ENCODE data around the gene CPLX1.
"Not testable (repeated sequence)": the region's sequence is repeated elsewhere in the genome, so short reads cannot be mapped to it uniquely, and the experiment has no call there.

Gene CPLX1

DNA sequence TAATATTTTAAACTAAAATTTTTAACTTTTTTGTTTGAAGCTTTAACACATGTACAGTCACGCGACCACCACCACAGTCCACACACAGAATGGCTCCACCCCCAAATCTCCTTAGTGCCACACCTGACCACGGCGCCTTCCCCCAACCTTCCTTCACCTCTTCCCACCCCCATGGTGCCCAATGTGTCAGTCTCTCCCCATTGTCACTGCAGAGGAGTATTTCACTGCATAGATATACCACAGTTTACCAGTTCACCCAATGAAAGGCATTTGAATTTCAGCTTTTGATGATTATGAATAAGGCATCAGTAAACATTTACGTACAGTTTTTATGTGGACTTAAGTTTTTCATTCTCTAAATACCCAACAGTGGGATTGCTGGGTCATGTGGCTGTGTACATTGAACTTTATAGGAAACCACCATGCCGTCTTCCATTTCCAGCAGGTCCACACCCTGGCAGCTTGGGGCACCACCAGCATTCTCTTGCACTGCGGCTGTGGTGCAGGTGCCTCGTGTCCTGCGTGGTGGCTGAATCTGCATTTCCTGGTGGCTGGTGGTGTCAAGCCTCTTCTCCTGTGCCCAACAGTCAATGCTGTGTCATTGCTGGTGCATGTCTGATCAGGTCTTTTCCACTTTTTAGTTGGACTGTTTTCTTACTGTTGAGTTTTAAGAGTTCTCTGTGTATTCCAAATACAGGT, 49.0 kb downstream of the CPLX1 start:
- no peak for DNase-seq (ENCODE audit: low spot score)

DNA sequence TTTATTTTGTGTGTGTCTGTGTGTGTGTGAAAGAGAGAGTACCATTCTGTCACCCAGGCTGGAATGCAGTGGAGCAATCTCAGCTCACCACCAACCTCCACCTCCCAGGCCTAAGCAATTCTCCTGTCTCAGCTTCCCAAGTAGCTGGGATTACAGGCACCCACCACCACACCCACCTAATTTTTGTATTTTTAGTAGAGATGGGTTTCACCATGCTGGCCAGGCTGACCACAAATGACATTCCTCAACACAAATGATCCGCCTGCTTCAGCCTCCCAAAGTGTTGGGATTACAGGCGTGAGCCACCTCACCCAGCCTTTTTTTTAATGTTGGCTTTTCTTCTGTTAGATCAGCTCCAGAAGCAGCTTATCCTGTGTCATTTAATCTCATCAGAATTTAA, 50.4 kb downstream of the CPLX1 start:
- DNase-seq (ENCODE audit: low spot score), result not testable (repeated sequence)

DNA sequence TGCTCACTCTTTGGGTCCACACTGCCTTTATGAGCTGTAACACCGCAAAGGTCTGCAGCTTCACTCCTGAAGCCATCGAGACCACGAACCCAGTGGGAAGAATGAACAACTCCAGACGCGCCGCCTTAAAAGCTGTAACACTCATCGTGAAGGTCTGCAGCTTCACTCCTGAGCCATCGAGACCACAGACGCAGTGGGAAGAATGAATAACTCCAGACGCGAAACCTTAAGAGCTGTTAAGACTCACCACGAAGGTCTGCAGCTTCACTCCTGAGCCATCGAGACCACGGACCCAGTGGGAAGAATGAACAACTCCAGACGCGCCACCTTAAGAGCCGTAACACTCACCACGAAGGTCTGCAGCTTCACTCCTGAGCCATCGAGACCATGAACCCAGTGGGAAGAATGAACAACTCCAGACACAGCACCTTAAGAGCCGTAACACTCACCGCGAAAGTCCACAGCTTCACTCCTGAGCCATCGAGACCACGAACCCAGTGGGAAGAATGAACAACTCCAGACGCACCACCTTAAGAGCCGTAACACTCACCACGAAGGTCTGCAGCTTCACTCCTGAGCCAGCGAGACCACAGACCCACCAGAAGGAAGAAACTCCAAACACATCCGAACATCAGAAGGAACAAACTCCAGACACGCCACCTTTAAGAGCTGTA, 51.4 kb downstream of the CPLX1 start:
- DNase-seq (ENCODE audit: low spot score), result not testable (repeated sequence)

DNA sequence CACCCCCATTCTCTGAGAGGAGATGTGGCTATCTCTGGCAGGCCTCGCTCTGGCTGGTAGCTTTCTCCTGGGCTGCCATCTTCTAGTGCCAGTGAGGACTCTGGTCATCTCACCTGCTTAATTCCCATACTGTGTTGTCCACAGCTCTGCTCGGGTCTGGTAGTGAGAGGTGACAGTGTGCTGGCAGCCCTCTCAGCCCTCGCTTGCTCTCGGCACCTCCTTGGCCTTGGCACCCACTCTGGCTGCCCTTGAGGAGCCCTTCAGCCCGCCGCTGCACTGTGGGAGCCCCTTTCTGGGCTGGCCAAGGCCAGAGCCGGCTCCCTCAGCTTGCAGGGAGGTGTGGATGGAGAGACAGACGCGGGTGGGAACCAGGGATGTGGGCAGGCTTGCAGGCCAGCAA, 52.7 kb downstream of the CPLX1 start:
- no peak for DNase-seq (ENCODE audit: low spot score)

DNA sequence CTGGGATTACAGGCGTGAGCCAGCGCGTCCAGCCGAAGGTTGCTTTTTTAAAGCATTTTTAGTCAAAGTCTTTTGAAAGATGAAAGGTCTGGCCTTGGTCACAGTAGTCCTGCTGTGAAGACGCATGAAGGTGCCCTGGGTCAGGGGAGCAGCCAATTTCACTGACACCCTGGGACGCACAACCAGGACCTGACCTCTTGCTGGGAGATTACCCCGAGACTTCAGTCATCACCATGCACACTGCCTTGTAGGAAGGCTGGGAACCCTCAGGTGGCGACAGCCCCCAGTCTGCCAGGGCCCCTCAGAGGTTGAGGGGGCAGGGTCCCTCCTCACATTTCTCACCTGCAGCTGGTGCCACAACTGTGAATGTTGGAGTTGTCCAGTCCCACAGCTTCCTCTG, 53.2 kb downstream of the CPLX1 start:
- DNase-seq (ENCODE audit: low spot score), result no peak

DNA sequence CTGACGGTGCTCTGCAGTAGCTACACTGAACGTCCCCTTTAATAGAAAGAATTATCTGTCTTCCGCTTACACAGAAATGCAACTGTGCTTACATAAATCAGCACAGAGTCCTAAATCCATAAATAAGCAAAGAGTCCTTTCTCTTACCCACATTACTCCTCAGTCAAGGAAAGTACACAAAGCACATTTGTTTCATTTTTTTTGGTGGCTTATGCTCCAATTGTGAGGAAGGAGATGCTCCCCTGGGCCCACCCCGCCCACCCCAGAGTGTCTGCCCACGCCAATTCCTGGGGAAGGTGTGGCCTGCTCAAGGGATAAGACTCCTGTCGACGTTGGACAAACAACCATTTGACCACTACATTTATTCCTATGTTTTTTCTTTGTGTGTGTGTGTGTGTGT, 53.8 kb downstream of the CPLX1 start:
- no peak for DNase-seq (ENCODE audit: low spot score)

DNA sequence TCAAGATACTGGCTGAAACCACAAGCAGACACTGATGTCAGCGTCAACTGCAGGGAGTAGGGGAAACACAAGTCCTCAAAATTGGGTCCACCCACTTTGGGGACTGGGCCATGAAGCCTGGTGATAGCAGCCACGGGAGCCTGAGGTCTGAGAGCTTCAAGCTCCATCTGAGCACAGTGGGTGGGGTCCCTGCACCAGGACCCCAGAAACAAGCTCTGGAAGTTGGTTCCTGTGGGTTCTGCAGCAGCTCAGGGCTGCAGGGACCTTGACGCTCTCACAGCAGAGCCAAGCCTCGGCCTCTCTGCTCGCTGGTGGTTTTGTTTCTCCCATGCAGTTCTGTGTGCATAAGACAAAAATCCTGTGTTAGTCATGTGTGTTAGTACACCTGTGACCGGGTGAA, 54.5 kb downstream of the CPLX1 start:
- DNase-seq (ENCODE audit: low spot score), result no peak

DNA sequence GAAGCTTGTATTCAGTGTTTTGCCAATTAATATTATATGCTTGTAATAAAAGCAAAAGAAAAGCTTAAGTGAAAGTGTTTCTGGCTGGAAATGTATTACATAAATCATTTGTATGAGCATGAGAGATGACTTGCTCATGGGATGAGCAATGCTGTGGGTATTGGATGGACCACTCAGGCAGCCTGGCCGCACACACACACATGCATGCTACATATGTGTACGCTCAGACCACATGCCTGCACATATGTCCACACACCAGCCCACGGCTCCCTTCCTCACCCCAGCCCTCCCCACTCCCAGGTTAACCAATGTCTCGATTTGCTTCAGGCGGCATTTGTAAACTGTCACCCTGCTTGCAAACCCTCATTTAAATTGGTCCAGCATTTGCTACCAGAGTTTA, 55.9 kb downstream of the CPLX1 start:
- DNase-seq (ENCODE audit: low spot score), result no peak

DNA sequence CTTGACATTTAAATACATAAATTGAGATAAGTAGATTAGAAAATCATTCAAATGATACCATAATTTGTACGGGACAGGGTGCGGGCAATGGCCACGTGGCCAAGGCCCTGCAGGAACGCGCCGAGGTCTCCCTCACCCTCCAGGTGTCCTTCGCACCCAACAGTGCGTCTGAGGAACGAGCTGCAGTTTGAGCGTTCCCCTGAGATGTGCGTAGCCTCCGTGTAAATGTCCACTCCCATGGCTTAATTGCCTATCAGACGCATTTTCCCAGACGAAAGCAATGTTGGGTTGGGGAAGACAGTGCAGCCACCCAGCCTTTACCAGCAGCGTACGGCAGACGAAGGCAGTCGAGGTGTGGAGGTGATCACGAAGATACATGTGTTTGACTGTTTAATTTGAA, 56.4 kb downstream of the CPLX1 start:
- no peak for DNase-seq (ENCODE audit: low spot score)

DNA sequence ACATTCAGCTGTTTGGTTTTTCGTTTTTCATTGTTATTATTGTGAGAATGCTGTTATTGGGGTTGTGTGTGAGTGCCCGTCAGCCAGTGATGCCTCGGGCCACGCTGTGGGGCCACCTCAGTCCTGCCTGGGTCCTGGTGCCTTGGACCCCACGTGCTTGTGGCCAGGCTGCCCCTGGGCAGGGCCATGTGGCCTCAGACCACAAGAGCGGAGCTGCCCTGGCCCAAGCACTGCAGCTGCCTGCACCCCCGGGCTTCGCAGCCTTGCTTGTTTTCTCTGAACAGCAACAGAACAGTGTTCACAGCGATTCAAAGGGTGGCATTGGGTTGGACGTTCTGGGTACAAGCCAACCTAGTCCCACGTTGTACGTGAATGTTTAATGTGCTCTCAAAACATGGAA, 56.9 kb downstream of the CPLX1 start:
- DNase-seq (ENCODE audit: low spot score), result no peak

DNA sequence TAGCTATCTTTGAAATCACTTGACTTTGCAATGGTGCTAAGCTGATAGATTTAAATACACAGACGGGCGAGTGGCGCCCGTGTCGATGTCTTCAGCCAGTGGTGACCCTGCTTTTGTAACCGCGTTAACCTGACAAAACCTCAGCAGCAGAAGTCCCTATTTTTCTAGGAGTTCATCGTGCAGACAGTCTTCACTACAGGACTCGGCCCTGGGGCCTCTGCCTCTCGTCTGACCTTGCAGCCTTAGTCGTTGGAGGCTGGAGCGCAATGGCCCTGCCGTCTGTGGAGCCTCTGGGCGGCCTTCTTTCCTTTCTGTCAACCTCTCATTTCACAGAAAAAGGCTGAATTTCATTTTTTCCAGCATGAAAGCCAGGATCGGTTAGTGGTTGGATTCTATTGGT, 57.9 kb downstream of the CPLX1 start:
- no peak for DNase-seq (ENCODE audit: low spot score)

DNA sequence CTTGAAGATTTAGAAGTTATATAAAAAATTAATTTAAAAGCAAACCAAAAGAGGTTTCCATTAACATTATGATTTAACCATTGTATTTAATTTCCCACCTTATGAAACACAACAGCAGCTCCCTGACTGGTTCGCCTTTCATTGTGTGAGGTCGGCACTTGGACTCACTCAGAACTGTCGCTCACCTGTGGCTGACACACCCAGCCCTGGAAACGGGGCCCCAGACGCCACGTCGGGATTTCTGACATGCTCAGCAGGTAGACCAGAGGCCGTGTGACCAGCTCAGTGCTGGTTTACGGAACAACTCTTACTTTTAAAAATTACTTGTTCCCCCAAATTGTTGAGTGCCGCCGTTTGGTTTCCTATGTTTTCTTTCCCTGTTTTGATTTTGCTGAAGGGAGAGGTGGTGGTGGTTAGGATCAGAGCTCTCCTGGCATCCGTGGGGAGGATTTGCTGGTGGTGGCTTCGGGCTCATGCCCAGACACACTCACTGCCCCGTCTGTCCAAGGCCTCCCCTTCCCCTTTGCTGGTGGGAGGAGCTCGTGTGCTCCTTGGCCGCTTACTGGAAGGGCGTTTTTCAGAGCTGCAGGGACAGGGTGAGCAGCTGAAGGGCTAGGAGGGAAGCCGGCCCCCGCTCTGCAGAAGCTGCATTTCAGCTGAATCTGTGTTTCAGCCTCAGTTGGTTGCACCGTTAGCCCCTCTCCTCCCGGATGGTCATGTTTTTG, 59.2 kb downstream of the CPLX1 start:
- no peak for DNase-seq (ENCODE audit: low spot score)

DNA sequence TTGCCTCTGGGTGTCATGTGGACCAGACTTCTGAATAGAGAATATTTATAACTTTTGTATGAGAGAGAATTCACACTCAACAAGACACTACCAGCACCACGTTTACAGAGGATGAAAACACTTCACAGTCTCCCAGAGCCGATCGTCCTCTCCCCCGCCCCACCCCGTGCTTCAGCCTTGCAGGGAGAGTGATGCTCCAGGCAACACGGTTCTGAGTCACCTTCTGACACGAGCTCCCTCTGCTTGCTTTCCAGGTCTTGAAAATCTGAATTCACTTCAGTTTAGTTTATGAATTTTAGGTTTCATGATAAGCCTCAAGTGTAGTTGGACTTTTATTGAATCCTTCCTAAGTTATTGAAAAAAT, 59.8 kb downstream of the CPLX1 start:
- DNase-seq (ENCODE audit: low spot score), result peak; percentile 30

DNA sequence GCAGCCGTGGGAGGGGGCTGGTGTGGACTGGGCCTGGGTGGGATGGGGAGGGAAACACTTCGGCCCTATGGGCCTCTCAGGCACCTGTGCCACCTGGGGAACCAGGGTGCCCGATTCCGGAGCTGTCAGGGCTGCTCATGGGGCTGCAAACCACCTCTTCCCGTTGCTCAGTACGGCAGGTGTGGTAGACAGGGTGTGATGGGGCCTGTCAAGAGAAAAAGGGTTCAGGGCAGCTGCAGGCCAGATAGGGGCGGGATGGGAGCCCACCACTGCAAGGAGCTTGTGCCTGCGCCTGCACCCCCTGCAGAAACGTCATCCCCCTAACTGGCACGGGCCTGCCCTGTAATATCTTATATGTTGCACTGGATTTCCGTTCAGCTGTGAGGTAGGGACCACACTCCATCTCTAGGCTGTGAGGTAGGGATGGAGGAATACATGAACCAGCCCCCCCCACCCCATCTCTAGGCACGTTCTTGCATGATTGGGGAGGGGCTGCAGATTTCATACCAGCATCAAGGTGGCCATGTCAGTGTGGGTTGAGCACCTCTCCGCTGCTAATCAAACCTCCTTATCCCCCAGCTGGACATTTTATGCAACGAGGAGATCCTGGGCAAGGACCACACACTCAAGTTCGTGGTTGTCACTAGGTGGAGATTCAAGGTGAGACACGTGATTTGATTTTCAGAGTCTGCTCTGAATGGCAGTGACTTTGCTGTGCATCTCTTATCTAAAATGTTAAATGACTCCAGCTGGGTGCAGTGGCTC, 61.3 kb downstream of the CPLX1 start:
- no peak for DNase-seq (ENCODE audit: low spot score)

DNA sequence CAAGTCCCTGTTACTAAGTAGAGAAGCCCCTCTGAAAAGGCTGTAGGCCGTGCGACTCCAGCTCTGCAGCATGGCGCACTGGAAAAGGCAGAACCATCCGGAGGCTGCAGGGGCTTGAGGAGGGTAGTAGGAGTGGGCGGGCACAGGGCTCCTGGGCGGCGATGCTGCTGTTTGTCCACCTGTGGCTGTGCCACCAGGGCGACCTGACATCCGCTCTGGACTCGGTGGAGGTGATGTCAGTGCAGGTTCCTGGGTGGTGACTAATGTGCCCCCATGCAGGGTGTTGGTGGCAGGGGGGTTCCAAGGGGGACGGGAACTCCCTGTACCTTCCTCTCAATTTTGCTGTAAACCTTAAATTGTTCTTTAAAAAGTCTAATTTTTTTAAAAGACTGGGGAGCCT, 62.0 kb downstream of the CPLX1 start:
- DNase-seq (ENCODE audit: low spot score), result peak; percentile 18

DNA sequence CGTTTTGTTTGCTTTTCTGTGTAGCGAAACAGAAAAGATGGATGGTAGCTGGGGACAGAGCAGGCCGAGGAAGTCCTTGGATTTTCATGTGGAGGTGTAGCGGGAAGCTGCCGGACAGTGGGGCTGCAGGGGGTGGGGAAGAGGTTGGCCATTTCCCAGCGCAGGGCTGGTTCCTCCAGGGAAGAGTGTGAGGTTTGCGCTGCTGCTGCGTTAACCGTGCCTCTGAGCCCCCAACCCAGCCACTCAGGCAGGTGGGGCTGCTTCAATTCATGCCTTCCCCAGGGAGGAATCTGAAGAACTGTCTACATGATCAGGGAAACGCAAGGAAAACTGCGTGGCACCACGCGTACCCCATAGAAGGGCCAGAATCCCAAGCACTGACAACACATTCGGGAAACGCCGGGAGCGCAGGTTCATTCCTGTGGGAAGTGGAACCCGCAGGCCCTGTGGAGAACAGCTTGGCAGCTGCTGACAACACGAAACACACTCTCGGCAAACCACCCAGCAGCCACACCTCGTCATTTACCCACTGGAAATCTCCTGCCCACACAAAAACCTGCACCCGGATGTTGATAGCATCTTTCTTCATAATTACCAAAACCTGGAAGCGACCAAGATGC, 62.6 kb downstream of the CPLX1 start:
- no peak for DNase-seq (ENCODE audit: low spot score)

DNA sequence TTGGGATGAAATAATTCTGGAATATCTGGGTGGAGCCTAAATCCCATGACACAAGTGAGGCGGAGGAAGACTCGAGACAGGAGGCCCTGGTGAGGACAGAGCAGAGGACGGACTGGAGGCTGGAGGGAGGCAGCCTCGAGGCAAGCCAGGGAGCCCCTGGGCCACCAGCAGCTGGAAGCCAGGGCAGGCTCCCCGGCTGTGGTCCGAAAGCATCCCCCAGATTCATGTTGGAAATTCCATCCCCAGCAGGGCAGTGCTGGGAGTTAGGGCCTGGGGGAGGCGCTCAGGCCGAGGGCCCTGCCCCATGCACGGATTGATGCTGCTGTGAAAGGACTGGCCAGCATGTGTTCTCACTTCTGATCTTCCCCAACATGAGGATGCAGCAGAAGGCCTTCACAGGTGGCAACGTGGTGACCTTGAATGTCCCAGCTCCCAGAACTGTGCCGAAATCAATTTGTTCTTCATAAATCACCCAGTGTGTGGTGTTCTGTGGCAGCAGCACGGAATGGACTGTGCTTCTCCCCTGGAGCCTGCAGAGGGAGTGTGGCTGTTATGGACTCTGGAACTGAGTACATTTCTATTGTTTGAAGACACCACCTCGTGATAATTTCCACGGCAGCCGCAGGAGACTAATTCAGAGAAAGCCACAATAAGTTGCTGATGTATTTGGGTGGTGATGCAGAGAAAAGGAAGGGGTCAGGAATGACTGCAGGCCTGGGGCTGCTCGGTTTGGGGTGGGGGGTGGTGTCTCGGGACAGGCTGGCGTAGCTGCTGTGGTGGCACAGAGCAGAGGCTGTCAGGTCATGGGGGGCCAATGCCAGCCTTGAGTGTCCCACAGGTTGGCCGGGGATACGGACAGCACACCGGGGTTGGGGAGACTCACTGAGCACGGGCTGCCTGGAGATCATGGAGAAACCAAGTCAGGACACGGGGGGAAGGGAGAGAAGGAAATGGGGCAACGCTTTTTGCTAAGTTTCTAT, 63.4 kb downstream of the CPLX1 start:
- no peak for DNase-seq (ENCODE audit: low spot score)

DNA sequence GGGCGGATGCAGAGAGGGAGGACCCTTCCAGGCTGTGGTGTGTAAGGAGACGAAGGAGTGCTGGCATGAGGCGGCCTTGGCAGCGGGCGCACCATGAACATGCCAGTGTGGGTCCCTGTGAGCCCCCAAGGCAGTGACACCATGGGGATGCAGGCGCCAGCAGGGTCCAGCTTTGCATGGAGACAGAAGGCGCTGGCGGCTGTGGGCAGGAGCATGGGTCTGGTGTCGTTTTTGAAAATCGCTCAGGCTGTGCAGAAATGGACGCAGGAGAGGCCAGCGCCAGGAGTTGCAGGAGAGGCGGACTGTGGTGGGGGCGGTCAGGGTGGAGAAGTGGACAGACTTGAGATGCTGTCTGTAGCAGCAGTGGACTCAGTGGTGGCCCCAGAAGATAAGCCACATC, 64.2 kb downstream of the CPLX1 start:
- no peak for DNase-seq (ENCODE audit: low spot score)

DNA sequence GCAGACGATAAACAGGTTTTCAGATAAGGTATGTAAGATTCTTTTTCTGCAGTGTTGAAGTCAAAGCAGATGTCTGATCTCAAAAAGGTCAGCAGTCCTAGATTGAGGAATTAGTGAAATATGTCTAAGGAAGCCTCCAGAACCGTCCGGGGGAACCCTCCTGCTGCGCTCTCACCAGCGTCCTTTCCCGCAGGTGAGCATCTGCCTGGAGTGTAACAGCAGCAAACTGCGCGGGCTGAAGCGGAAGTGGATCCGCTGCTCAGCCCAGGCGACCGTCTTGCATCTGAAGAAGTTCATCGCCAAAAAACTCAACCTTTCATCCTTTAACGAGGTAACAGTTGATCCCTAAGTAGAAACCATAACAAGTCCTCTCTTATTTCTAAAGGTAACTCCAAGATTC, 64.8 kb downstream of the CPLX1 start:
- no peak for DNase-seq (ENCODE audit: low spot score)

DNA sequence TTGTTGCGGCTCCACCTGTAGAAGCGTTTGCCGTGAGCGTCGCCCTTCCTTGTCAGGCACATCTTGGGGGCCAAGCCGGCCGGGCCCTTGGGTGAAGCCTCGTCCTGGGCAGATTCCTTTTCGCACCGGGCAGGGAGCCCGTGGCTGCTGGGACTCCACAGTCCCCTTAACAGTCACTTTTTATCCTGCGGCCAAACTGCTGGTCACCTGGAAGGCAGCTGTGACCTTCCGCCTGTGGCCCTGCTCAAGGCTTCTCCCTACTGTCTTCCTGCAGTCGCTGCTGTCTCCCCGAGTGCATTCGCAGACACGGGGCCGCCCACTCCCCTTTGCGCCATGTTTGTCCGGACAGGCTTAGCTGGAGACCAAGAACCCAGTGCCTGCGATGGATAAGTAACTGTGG, 65.3 kb downstream of the CPLX1 start:
- DNase-seq (ENCODE audit: low spot score), result no peak

DNA sequence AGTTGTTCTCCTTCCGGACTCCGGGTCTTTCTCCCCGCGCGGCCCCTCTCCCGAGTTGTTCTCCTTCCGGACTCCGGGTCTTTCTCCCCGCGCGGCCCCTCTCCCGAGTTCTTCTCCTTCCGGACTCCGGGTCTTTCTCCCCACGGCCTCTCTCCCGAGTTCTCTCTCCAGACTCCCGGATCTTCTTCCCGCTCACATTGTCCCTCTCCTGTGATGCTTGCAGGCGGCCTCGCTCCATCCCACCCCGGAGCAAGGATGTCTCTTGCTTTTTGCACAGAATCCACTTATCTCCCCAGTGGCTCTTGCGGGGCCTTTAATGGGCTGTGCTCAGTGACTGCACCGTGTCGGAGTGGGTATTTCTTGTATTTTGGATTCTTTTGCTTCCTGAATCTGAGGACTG, 66.1 kb downstream of the CPLX1 start:
- not testable (repeated sequence) for DNase-seq (ENCODE audit: low spot score)
